GM18909 (cell line): ENCODE measurements around the gene LCLAT1.
"Not testable (repeated sequence)": the region's sequence is repeated elsewhere in the genome, so short reads cannot be mapped to it uniquely, and the experiment has no call there.

Source experiments
- ATAC-seq: cut with Tn5 transposase; IDR thresholded peaks from one replicate; pipeline ENCODE4 v1.9.1; 2021; ENCODE audit warnings: mild to moderate bottlenecking; ENCODE audit not compliant: unreplicated experiment, poor library complexity

The LCLAT1 gene

DNA sequence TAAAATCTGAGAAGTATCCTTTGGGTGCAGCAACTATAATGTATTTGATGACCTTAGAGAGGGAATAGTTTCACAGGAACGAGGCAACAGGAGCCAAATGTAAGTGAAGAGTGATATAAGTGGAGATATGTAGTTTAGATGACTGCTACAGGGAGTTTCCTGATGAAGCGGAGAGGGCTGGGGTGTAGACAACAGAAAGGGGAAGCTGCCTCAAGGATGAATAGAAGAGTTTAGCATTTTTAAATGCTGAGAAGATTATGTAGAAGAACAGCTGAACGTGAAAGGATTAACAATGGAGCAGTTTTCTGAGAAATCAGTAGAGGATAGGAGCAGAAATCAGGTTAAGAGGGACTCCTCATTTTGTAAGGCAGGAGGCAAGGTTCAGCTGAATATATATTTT lies 133.3 kb downstream of the LCLAT1 start:
- ATAC-seq: no peak

DNA sequence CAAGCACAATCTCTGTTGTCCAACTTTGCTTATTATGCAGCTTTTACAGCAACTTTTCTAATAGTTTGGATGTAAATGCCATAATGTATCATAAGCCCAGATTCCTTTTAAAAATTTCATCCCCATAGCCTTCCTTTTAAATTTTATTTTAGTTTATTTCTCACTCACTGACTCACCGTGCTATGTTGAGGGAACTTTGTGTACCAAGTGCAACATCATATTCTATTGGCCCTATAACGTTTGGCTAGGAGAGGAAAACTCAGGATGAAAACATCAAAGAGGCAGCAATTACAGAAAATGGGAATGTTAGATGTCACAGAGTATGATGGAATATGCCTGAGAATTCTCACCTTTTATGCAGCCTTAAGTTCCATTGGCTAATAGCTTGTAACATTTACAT lies 135.5 kb downstream of the LCLAT1 start:
- ATAC-seq: no peak

DNA sequence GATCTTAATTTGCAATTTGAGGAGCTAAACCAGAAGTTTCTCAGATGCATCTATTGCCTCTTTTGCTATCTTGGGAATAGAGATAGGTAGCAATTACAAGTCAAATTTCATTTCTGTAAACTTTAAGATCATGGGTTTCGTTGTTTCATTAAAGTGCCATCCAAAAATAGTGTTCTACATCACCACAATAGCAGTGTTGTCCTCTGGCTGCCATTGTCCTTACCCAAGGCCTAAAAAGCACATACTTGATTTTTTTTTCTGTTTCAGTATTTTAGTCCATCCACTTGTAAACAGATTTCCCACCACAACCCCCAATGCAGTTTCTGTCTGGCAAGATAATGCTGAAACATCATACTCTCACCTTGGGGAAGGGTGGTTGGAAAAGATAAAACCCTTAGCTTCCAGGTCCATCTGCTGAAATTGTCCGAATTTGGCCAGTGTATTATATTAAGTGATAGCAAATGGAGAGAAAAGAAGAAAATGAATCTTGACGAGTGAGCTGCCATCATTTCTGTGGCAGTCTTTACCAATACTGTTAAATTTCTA lies 136.2 kb downstream of the LCLAT1 start:
- no peak for ATAC-seq

DNA sequence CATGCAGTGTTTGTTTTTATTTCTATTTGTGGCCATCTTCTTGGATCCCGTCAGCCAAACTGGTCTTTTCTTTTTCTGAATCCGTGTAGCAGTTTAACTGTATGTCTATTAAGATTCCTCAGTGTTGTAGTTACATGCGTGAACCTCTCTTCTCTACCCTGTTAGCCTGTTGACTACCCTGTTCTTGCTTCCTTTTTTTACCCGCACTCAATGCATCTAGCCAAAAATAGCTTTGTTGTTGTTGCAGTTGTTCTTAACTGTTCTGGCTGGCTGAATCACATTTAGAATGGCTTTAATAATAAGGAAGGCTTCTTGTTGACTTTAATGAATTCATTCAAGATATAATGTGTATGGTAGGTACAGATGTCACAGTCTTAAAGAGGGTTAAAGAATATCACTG lies 137.1 kb downstream of the LCLAT1 start:
- ATAC-seq: peak; percentile 61

DNA sequence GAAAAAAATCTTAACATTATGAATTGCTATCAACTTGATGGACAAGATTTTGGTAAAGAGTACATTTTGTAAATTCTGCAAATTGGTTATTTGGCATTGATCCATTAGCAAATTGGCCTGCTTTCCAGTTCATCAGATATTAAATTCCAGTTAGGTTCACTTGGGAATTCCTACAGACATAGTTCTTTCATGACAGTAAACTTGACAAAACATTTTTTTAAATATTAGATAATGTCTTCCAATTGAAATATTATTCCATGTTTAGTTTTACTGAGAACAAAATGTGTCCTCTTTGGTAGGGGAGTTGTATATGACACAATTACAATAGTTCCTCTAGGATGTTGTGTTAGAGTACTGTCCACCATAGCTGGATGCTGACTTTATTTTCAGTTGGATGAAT lies 141.9 kb downstream of the LCLAT1 start:
- ATAC-seq: no peak

DNA sequence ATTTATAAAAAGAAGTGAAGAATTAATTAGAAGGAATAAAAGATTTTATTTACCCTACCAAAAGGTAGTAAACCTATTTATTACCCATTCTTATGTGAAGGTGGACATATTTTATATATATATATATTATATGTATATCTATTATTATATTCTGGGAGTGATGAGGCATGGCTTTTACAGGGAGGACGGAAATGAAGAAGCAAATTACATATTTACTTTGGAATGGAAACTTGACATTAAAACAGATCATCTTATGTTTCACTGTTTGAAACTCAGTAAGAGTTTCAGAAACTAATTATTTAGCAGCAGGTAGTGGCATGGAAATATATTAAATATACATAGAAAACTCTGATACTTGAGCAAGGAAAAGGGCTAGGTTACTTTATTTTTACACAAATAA lies 143.4 kb downstream of the LCLAT1 start:
- ATAC-seq: no peak

DNA sequence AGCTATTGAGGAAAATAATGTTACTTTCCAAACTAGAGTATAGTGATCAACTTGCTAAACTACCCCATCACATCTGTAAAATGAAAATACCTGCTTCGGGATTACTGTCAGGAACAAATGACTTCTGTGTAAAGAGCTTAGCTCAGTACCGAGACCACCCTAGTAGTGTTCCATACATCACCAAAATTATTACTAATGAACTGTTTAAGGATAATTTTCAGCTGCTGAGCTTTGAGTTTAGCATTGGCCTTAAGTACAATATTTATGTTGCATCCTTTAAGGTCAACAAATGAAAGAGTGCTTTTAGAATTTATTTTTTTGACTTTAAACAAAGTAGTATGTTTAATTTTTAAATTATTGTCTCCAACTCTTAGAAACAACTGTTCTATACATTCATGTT lies 144.1 kb downstream of the LCLAT1 start:
- ATAC-seq: no peak

DNA sequence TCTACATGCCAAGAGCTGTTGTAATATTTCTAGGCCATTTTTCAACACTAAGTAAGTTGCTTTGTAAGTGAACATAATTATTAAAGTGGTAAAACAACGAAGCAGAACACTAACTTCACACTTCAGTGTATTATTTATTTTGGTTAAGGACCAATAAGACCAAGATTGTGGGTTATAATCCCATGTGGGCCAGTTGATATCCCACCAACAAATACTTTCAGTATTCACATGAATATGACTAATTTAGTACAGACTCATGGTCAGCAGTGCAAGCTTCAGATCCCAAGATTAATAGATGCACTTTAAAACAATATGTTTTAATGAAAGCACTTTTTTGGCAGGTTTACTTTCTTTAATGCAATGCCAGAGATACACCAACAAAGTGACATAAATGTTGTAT lies 154.3 kb downstream of the LCLAT1 start:
- no peak for ATAC-seq

DNA sequence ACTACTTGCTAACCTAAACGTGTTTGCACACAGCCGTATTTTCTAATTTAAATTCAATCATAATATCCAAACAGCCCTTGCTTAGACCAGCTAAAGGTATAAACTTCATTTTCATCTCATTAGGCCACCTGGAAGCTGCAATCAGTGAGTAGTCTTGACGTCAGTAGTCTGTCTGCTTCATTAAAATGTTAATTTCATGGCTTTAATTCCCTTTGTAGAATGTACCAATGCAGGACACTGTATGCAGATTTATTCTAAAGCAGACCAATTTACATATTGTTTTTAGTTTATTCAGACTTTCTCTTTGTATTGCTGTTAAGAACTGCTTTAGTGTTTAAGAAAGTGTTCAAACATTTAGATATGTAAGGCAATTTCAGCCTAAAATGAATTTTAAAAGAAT lies 158.2 kb downstream of the LCLAT1 start:
- ATAC-seq: no peak

DNA sequence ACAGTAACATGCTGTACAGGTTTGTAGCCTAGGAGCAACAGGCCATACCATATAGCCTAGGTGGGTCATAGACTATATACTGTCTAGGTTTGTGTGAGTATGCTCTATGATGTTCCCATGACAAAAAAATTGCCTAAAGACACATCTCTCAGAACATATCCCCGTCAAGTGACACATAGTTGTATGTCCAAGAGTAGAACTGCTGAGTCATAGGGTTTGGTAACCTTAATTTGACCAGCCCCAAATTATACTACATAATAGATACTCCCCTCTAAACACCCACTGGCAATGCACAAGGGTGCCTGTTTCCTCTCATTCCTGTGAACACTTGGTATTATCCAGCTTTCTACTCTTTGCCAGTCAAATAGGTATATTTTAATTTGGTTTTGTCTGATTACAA lies 161.6 kb downstream of the LCLAT1 start:
- no peak for ATAC-seq

DNA sequence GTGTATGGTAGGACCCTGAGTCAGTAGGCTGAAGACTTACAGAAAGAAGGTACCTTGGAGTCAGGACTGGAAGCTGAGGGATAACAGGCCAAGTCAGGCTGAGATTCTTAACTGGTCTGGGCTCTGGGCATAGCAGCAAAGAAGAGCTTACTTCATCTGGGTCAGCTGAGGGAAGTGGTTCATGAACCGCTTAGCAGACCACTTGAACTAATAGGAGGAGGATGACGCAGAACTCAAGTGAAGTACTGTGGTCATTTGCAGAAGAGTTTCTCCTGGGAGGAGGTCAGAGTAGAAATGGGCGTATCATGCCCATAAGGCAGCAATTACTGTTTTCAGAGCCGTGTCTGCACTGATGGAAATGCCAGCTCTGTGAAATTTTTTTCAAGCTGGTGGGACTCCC lies 164.5 kb downstream of the LCLAT1 start:
- no peak for ATAC-seq

DNA sequence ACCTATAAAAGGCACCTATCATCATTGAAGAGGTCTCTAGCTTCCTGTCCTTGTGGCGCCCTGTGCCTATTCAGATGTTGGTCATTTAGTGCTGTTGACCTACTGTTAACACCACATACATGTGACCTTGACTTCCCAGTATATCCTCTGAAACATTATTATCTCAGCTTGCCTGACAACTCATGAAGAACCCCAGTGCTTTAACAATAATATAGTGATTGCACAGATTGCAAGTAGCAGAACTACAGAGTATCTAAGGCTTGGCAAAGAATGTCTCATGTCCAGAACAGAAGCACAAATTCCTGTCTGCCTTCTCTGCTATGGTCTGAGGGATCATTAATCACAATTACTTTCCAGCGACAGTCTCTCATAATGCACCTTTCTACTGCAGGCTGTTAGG lies 165.3 kb downstream of the LCLAT1 start:
- no peak for ATAC-seq

DNA sequence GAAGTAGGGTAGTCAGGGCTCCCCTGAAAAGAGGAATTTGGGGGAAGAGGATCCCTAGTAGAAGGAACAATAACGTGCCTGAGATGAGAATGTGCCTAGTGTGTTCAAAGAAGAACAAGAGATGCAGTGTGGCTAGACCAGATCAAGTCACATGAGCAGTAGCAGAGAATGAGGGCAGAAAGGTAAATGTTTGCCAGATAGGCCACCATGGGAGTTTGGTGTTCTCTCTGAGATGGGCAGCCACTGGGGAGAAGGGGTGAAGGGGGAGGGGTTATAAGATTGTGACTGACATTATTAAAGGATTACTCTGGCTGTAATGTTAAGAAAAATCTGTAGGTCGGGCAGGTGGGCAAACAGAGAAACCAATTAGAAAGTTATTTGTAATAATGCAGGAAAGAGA lies 166.0 kb downstream of the LCLAT1 start:
- no peak for ATAC-seq

DNA sequence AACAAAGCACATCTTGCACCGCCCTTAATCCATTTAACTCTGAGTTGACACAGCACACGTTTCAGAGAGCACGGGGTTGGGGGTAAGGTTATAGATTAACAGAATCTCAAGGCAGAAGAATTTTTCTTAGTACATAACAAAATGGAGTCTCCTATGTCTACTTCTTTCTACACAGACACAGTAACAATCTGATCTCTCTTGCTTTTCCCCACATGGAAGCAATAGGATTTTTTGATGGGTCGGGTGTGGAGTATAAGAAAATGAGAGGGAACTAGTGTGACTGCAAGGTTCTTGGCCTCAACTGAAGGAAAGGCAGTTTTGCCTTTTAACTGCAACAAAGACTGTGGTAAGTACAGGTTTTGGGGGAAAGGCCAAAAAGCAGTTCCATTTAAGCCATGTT lies 167.2 kb downstream of the LCLAT1 start:
- ATAC-seq: not testable (repeated sequence)

DNA sequence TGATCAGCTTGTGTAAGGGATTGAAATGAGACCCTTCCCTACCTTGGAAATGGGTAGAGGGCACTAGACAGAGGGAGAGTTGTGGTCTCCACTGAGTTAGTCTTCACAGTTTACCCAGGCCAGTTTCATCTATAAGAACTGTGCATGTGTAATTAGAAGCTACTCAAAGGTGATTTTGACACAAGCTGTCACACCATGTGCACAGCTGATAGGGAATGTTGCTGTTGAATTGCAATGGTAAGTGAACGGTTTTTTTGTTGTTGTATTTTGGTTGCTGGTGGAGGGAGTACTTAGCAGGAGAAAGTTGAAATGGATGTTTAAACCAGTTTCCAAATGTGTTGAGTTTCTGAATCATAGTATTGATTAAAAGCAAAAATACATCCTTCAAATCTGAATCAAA lies 168.9 kb downstream of the LCLAT1 start:
- ATAC-seq: no peak

DNA sequence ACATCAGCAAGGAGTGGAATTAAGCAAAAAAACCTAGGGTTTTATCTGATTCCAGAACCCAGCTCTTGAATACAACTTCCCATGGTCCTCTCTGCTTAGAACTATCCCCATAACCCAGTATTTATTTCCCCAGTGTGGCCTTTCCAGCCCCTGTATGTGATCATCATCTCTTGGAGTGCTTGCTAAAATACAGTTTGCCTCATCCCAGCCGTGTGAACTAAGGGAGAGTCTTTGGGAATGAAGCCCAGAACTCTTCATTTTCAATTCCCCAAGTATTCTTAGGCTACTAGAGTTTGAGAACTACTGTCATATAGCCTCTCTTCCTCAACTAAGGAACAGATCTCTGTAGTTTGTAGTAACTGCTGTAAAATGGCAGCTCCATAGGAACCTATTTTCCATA lies 173.1 kb downstream of the LCLAT1 start:
- no peak for ATAC-seq

DNA sequence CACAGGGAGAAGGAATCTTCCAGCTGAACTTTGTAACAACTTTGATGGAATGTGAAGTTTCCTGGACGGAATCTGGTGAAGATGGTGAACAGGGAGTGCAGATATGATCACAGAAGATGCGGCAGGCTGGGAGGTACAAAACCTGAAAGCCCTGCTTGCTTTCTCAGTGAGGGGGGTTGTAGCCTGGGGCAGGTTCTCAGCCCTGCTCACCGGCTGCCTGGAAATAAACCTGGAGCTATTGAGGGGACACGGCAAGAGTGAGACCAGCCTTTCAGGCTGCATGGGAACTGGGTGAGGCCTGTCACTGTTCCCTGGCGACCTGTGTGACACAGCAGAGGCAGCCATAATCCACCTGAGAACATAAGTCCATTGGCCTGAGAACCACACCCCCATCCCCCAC lies 174.8 kb downstream of the LCLAT1 start:
- ATAC-seq: no peak

DNA sequence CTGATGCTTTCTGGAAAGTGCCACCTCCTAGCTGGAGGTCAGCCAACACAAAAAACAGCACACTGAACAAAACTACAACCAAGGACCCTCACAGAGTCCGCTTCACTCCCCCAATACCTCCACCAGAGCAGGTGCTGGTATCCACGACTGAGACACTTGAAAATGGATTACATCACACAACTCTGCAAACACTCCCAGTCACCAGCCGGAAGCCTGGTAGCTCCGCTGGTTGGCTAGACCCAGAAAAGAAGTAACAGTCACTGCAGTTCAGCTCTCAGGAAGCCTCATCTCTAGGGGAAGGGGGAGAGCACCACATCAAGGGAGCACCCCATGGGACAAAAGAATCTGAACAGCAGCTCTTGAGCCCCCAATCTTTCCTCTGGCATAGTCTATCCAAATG lies 175.4 kb downstream of the LCLAT1 start:
- ATAC-seq: no peak

DNA sequence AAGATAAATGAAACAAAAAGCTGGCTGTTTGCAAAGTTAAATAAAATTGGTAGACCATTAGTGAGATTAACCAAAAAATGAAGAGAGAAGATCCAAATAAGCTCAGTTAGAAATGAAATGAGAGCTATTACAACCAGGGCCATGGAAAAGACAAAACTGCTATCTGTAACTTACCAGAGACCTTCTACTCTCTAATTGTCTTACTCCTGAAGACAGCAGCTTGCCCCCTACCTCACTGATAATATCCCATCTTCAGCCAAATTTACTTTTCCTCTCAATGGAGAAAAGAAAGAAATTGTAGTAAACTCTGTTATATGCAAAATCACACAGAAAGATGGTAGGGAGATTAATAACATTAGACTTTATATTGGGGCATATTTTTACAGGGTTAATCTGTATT lies 178.2 kb downstream of the LCLAT1 start:
- ATAC-seq: no peak

DNA sequence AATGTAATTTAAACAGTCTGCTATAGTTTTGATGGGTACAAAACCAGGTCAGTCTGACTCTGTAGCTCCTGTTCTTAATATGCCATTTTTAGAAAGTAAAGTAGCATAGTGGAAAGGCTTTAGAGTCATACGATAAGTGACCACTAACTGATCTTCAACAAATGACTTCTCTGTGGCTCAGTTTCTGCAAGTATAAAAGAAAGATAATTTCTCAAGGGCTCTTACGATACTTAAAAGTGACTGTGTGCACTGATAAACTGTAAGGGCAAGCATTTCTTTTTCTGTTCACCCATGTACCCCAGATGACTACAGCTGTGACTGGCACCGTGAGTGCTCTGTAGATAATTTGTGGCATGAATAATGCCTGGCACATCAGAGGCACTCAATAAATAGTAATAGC lies 178.7 kb downstream of the LCLAT1 start:
- no peak for ATAC-seq

DNA sequence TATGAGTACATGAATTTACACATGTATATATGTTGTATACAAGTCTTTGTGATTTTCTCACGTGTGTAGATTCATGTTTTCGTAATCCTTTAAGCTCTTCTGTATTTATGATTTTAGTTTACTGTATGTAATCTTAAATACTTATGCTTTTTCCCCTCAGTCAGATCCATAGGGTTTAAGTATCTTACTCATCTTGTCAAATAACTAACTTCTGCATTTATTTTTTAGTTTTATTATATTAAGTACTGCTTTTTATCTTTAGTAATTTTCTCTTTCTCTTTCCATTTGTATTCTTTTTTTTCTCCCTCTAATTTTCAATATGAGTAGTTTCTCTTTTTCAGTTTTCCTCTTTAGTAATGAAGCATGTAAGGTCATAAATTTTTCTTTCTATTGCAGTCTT lies 179.4 kb downstream of the LCLAT1 start:
- no peak for ATAC-seq

DNA sequence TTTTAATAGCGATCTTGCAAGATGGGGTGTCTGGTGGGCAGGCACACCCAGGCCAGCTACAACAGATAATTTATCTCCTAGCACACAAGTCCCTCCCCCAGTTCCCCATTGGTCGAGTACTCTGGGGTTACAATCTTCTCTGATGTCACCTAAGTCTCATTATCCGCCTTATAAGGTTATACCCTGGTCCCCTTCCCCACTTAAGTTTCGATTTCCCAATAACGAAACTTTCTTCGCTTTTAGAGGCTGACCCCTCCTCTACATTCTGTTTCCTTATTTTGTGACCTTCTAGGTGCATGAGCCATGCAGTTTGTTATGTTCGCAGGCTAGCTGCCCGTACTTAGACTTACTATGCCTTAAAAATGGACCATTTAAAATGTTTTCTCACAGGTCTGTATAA lies 180.1 kb downstream of the LCLAT1 start:
- ATAC-seq: no peak

DNA sequence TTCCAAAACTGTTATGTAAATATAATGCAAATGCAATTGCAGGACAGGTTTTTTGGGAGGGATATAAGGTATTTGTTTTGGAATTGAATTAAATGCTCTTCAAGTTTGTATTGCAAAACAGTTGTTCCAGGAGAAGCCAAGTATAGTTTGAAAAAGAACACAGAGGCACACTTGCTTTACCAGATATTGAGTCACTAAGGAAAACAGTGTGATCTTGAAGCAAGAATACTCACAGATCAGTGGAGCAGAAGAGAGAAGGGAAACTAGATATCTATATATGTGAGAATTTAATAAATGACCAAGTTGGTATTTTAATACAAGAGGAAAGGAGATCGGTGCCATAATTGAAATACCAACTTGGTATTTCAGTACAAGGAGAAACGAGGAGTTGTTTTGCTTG lies 181.3 kb downstream of the LCLAT1 start:
- no peak for ATAC-seq
